CD4-positive, alpha-beta T cell treated with Interleukin-15 for 1 hour (primary cell): ENCODE results near the gene SPP2.
A peak's percentile ranks its signal among the peaks of the same experiment; 100 is the strongest.

ENCODE experiments used
- DNase-seq: peaks from one replicate; pipeline ENCODE4 v3.0.0-alpha.2; 2020

SPP2 gene, protein sequence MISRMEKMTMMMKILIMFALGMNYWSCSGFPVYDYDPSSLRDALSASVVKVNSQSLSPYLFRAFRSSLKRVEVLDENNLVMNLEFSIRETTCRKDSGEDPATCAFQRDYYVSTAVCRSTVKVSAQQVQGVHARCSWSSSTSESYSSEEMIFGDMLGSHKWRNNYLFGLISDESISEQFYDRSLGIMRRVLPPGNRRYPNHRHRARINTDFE

DNA sequence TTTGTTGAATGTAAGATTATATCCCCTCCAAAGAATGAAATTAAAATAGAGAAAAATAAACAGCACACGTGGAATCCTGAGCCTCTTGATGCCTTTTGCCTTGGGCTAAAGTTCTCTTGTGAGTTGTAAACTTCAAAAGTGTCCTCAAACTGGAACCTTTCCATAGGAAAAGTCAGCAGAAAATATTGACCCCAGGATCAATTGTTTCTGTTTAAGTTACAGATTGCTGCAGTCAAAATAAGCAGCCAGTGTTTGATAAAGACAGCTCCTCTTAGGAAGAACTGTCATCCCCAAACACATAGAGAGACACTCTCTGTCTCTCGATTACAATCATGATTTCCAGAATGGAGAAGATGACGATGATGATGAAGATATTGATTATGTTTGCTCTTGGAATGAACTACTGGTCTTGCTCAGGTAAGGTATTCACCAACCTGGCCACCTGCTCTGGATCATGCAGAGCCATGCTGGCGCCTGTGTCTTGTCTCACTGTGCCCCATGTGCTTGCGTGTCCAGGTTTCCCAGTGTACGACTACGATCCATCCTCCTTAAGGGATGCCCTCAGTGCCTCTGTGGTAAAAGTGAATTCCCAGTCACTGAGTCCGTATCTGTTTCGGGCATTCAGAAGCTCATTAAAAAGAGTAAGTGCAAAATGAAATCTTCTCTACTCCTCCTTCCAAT lies at the start of gene SPP2:
TSS of gene SPP2 (plus strand) at position 248 of the 681 bp plus-strand sequence. CDS start at position 333, 85 bp downstream.
- DNase-seq = no peak

- DNase-seq = no peak
These were observed 48.9 kb upstream of the SPP2 start for GRCh38 chr2:234001380-234002160.

DNA sequence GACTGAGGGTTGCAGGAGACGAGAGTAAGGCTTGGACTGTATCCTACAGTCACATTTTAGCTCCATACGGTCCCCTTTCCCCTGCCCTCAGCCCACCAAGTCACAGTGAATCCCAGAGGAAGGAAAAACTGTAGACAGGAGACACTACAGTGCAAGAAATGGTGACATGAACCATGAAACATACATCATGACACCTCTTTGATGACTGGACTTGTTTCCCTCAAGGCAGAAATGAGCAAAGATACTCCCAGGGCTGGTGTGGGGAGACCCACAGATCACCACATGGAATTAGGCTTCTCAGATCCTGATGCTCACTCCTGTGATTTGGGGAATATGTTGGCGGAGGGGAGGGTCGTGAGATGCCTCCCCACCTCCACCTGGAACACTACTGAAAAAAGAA lies 48.2 kb upstream of the SPP2 start:
- DNase-seq = no peak

- no peak for DNase-seq
These were observed 46.4 kb upstream of the SPP2 start for GRCh38 chr2:234003972-234004617.

DNA sequence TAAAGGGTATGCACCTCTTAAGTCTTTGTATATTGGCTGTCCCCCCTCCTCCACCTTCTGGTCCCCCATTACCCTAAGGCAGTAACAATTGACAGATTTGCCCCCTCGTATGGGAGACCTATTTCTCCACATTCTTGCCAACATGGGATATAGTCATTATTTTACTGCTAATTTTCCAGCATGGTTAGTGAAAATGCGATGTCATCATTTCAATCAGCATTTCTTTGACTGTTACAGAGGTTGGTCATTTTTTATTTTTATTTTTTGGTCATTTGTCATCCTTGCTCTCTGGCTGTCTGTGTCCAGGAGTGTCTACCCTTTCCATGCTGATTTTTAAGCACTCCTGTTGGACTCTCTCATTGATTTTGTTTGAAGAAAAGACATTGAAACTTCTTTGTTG lies 45.4 kb upstream of the SPP2 start:
- no peak for DNase-seq

DNA sequence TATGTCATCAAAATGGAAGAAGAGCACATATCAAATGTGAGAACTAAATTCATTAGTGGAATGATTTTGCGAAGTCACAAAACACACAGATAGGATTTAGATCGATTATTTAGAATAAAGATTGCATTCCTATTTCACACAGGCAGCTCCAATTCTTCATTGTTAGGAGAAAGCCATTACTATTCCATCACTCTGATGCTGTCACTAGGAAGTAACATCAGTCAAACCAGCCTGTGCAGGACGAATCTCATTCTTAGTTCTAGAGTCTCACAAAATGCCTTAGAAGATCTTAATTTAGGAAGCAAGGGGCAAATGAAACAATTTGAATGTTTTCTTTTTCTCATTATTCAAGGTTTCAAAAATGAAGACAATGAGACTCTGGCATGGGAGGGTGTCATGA lies 44.0 kb upstream of the SPP2 start:
- DNase-seq = no peak

GRCh38 chr2:234014427-234014826 lies 36.1 kb upstream of the SPP2 start:
- no peak for DNase-seq

- DNase-seq = no peak
These were observed 34.6 kb upstream of the SPP2 start for GRCh38 chr2:234015861-234016260.

DNA sequence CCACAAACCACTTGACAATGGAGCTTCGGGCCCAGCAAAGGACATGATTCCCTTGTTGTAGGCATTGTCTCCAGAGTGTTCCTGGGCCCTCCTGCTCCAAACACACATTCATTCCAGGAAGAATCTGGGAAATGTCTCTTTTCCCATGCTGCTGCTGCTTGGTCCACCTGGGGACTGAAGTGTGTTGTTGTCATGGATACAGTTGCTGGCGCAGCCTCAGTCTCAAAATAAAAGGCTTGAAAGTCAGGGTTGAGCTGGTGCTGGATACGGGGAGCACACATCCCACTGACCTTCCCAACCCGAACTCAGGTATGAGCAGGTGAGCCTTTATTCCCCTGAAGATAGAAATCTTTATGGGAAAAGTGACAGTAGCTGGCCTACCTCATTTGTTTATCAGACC lies 30.6 kb upstream of the SPP2 start:
- DNase-seq = no peak

GRCh38 chr2:234020332-234020731 lies 30.2 kb upstream of the SPP2 start:
- DNase-seq = no peak

DNA sequence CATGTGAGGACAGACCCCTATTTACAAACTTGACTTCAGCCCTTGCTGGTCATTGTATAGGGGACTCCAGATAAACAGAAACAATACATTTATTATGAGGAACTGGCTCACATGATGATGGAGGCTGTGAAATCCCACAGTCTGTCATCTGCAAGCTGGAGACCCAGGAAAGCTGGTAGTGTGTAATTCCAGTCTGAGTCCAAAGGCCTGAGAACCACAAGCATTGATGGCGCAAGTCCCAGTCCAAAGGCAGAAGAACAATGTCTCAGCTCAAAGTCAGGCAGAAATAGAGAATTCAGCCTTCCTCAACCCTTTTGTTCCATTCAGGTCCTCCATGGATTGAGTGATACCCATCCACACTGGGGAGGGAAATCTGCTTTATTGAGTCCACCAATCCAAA lies 28.1 kb upstream of the SPP2 start:
- DNase-seq = no peak

GRCh38 chr2:234024304-234024703 lies 26.2 kb upstream of the SPP2 start:
- no peak for DNase-seq

DNA sequence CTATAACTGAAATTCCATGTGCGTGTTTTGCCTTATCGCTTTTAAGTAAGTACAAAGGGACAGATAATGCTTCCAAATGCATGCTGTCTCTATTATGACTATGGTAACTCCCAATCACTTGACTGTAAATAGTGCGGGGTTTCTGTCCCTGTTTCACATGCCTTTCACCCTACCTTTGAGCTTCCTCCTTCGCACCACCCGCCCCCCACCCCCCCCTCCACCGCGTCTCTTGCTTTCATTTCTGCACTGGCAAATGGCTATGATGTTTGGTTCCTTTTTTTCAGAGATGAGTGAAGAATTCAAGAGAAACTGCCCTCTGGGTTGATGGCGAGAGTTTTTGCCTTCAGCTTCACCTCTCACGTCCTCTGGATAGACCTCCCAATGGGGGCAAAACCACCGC lies 25.0 kb upstream of the SPP2 start:
- DNase-seq = peak; percentile 20

DNA sequence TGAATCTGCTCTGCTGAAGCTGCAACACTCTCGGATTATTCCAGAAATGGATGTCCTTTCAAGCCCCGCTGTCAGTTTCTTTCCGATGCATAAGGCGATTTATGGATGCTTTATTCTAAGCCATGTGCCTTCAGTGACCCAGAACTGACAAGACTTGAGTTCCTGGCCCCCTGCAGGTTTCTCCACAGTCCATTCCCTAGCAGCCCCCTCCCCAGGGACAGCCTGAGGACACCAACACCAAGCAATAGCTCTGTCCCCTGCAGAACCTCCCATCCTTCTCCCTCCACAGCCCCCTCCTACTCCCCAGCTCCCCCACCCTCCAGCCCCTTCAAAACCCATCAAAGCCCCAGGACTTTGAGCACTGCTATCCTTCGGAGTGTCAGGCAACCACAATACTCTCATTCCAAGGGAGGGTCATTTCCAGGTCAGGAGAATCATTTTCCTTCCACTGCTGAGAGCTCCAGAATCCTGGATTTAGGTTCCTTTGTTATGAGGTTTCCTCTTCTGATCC lies 24.6 kb upstream of the SPP2 start:
- no peak for DNase-seq

GRCh38 chr2:234026693-234027254 lies 23.7 kb upstream of the SPP2 start:
- no peak for DNase-seq

DNA sequence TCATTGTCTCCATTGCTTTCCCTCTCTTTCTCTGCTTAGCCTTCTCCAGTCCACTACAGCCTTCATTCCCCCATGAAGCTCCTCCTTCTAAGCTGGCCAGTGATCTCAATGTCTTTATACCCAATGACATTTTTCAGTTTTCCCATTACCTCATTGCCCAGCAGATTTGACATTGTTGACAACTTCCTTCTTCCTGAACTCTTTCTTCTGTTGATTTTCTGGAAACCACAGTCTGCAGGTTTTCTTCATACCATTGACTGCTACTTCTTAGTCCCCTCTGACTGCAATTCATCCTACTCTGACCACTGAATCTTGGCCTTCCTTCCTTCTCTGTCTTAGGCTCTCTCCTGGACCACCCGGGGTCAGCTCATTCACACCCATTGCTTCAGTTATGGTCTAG lies 22.9 kb upstream of the SPP2 start:
- no peak for DNase-seq

GRCh38 chr2:234029150-234029733 lies 21.3 kb upstream of the SPP2 start:
- DNase-seq = no peak

DNA sequence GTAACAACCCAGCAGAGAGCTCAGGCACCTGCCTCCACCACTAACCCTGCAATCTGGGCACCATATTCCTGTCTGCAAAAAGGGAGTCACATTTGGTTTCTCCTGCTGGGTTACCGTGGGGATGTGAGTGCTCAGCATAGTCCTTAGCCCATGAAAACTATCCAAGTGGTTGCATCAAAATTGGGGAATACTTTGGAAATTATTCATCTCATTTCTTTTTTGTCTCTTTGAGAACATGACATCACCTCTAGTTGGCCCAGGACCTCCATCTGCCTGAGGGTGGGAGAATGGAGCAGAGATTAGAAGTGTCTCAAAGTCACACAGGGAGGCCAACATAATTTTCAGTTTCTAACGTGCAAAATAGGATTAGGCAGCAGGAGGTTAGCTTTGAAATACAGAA lies 19.3 kb upstream of the SPP2 start:
- DNase-seq = no peak

GRCh38 chr2:234032279-234032856 lies 18.1 kb upstream of the SPP2 start:
- peak; percentile 46 for DNase-seq

- DNase-seq = no peak
These were observed 17.3 kb upstream of the SPP2 start for GRCh38 chr2:234033174-234033573.

- no peak for DNase-seq
These were observed 16.6 kb upstream of the SPP2 start for GRCh38 chr2:234033885-234034284.
